GM18951 (cell line): ENCODE data around the gene MAP2K3.

Source experiments
- POLR2A ChIP-seq: IDR thresholded peaks from 4 replicates; pipeline ENCODE4 v1.6.1; 2011; ENCODE audit warnings: mild to moderate bottlenecking; ENCODE audit not compliant: insufficient read length, insufficient read depth; ENCODE audit errors: extremely low read depth
- in situ Hi-C: fragments of 300-500 bp; cut with MboI; formaldehyde crosslinking; loops from one replicate; pipeline ENCODE4 v1.12.0; 2022; ENCODE audit warnings: low sequenced_read_pairs, mixed read lengths, inconsistent platforms; ENCODE audit not compliant: unreplicated experiment

MAP2K3 gene

GRCh38 chr17:21271454-21272183, 12.9 kb upstream of the MAP2K3 start:
- TF ChIP-seq POLR2A: no peak
- in situ Hi-C loops: no loop called here

- TF ChIP-seq POLR2A: no peak
- in situ Hi-C loops: no loop called here
These were observed 12.3 kb upstream of the MAP2K3 start for GRCh38 chr17:21272250-21272649.

- TF ChIP-seq POLR2A: no peak
- in situ Hi-C loops: no loop called here
These were observed 11.4 kb upstream of the MAP2K3 start for GRCh38 chr17:21272881-21273792.

- in situ Hi-C loops: no loop called here
- no peak for TF ChIP-seq POLR2A
These were observed 9.4 kb upstream of the MAP2K3 start for GRCh38 chr17:21275047-21275578.

- TF ChIP-seq POLR2A: peak; percentile 85
- in situ Hi-C loops: no loop called here
These were observed 8.8 kb upstream of the MAP2K3 start for GRCh38 chr17:21275579-21276263.

- in situ Hi-C loops: no loop called here
- TF ChIP-seq POLR2A: no peak
These were observed 8.3 kb upstream of the MAP2K3 start for GRCh38 chr17:21276264-21276588.

- in situ Hi-C loops: no loop called here
- TF ChIP-seq POLR2A: no peak
These were observed 7.2 kb upstream of the MAP2K3 start for GRCh38 chr17:21277332-21277731.

- in situ Hi-C loops: no loop called here
- no peak for TF ChIP-seq POLR2A
These were observed 5.9 kb upstream of the MAP2K3 start for GRCh38 chr17:21278450-21279197.

- in situ Hi-C loops: no loop called here
- no peak for TF ChIP-seq POLR2A
These were observed 5.3 kb upstream of the MAP2K3 start for GRCh38 chr17:21279198-21279535.

GRCh38 chr17:21279582-21279981, 4.9 kb upstream of the MAP2K3 start:
- no peak for TF ChIP-seq POLR2A
- in situ Hi-C loops: no loop called here

- in situ Hi-C loops: no loop called here
- no peak for TF ChIP-seq POLR2A
These were observed 4.4 kb upstream of the MAP2K3 start for GRCh38 chr17:21280081-21280518.

- no peak for TF ChIP-seq POLR2A
- in situ Hi-C loops: no loop called here
These were observed 2.3 kb upstream of the MAP2K3 start for GRCh38 chr17:21282231-21282630.

- TF ChIP-seq POLR2A: no peak
- in situ Hi-C loops: no loop called here
These were observed 1.7 kb upstream of the MAP2K3 start for GRCh38 chr17:21282850-21283249.
